PC-9 (cell line): ENCODE measurements around the gene IL16.

Source experiments
- CTCF ChIP-seq: fragments of 200-600 bp; sonication (generic); conservative IDR thresholded peaks from 2 replicates; pipeline ENCODE4 v1.6.1; 2017; ENCODE audit warnings: mixed run types, antibody characterized with exemption, mild to moderate bottlenecking, moderate library complexity
- EZH2 ChIP-seq: fragments of 200-600 bp; sonication (generic); IDR thresholded peaks from 2 replicates; pipeline ENCODE4 v1.8.0; 2017; ENCODE audit warnings: antibody characterized with exemption, low read depth

GRCh38 chr15:81161160-81161673 is 35.5 kb upstream of the IL16 start:
- TF ChIP-seq CTCF (no peak), EZH2 (no peak)
